IPS DF 6.9 (cell line): Measurements from ENCODE around the gene TAAR8.
"Not testable (repeated sequence)": the region's sequence is repeated elsewhere in the genome, so short reads cannot be mapped to it uniquely, and the experiment has no call there.

Experiments used
- DNase-seq: peaks from one replicate; pipeline ENCODE4 v3.0.0-alpha.2; 2013; ENCODE audit warnings: low read depth, low spot score
- H3K27ac ChIP-seq: one replicate; pipeline ENCODE4 v1.5.1; 2013; ENCODE audit warnings: low read length, control low read depth
- H3K27me3 ChIP-seq: 2 replicates; pipeline ENCODE4 v1.6.1; 2013; ENCODE audit warnings: mild to moderate bottlenecking, low read length; ENCODE audit not compliant: control insufficient read depth, insufficient read depth
- H3K36me3 ChIP-seq: 2 replicates; pipeline ENCODE4 v1.6.1; 2013; ENCODE audit warnings: low read length; ENCODE audit not compliant: control insufficient read depth, insufficient read depth
- H3K4me1 ChIP-seq: 2 replicates; pipeline ENCODE4 v1.6.1; 2013; ENCODE audit warnings: low read length; ENCODE audit not compliant: control insufficient read depth, insufficient read depth
- H3K4me3 ChIP-seq: 2 replicates; pipeline ENCODE4 v1.5.1; 2013; ENCODE audit warnings: mild to moderate bottlenecking, low read length
- H3K9me3 ChIP-seq: 2 replicates; pipeline ENCODE4 v1.6.1; 2013; ENCODE audit warnings: low read length, inconsistent platforms; ENCODE audit not compliant: control insufficient read depth, insufficient read depth
- WGBS: extraction: QIAGEN DNeasy Blood & Tissue Kit; methylation state at CpG from one replicate; pipeline ENCODE4 v1.1.7; 2013; ENCODE audit warnings: mixed read lengths, missing lambda C conversion rate; ENCODE audit not compliant: insufficient read length, insufficient coverage; 5-methylcytosine and 5-hydroxymethylcytosine counted together

Gene TAAR8

GRCh38 chr6:132537977-132538376 lies 14.5 kb upstream of the TAAR8 start, which contains the start of gene TAAR9:
Gene TAAR9, plus strand, starts transcription at chr6:132538277. Its CDS starts 13 bp downstream, at chr6:132538290.
- Histone ChIP-seq H3K9me3 (no peaks in the 10 kb centered on the region), H3K27me3 (no peaks in the 10 kb centered on the region), H3K4me3 (no peak within 1 kb of the TSS), H3K27ac (no peak within 1 kb of the TSS), H3K4me1 (no peaks in the 10 kb centered on the region), H3K36me3 (no peaks in the 10 kb centered on the region)
- WGBS = no CpG with 5 or more reads among the region's 4 CpGs
- DNase-seq = no peak

GRCh38 chr6:132544826-132545225 lies 7.6 kb upstream of the TAAR8 start:
- H3K4me1 ChIP-seq = no peaks in the 10 kb centered on the region
- DNase-seq = no peak
- no peaks in the 10 kb centered on the region for H3K36me3 ChIP-seq
- H3K27ac ChIP-seq = no peak overlapping the region
- H3K9me3 ChIP-seq = no peaks in the 10 kb centered on the region
- no peaks in the 10 kb centered on the region for H3K27me3 ChIP-seq
- no peak overlapping the region for H3K4me3 ChIP-seq

GRCh38 chr6:132548746-132549463 lies 3.6 kb upstream of the TAAR8 start:
- H3K27me3 ChIP-seq = no peaks in the 10 kb centered on the region
- no CpG with 5 or more reads among the region's 4 CpGs for WGBS

GRCh38 chr6:132551214-132551613 lies 1.3 kb upstream of the TAAR8 start:
- Histone ChIP-seq H3K27ac (no peak overlapping the region), H3K36me3 (no peaks in the 10 kb centered on the region), H3K27me3 (no peaks in the 10 kb centered on the region), H3K4me3 (no peak overlapping the region), H3K4me1 (peaks cover 5% of the 10 kb centered on the region), H3K9me3 (no peaks in the 10 kb centered on the region)
- no CpG with 5 or more reads among the region's 4 CpGs for WGBS
- no peak for DNase-seq

More at GRCh38 chr6:132548746-132549463, 3.6 kb upstream of the TAAR8 start:
- H3K27ac ChIP-seq = no peak overlapping the region
- peaks cover 5% of the 10 kb centered on the region for H3K4me1 ChIP-seq
- H3K36me3 ChIP-seq = no peaks in the 10 kb centered on the region
- H3K9me3 ChIP-seq = no peaks in the 10 kb centered on the region
- no peak for DNase-seq
- H3K4me3 ChIP-seq = no peak overlapping the region

- not testable (repeated sequence) for H3K4me3 ChIP-seq, H3K4me1 ChIP-seq, H3K27ac ChIP-seq, H3K9me3 ChIP-seq, H3K27me3 ChIP-seq, DNase-seq, H3K36me3 ChIP-seq
- WGBS = no CpG with 5 or more reads among the region's 3 CpGs
Observed at GRCh38 chr6:132560087-132560486, 7.6 kb downstream of the TAAR8 start.

GRCh38 chr6:132566404-132566803 lies 13.9 kb downstream of the TAAR8 start:
- no peak for DNase-seq
- Histone ChIP-seq H3K27me3 (no peaks in the 10 kb centered on the region), H3K9me3 (no peaks in the 10 kb centered on the region; the same call in 1 of the 2 replicates), H3K36me3 (no peaks in the 10 kb centered on the region), H3K4me3 (no peak overlapping the region), H3K4me1 (no peaks in the 10 kb centered on the region), H3K27ac (no peak overlapping the region)
- WGBS = no CpG with 5 or more reads among the region's 6 CpGs

- Histone ChIP-seq H3K4me3 (no peak overlapping the region), H3K36me3 (no peaks in the 10 kb centered on the region), H3K27me3 (no peaks in the 10 kb centered on the region), H3K9me3 (no peaks in the 10 kb centered on the region; the same call in 1 of the 2 replicates), H3K27ac (no peak overlapping the region), H3K4me1 (no peaks in the 10 kb centered on the region)
- WGBS = no CpG with 5 or more reads among the region's 1 CpG
- no peak for DNase-seq
Observed at GRCh38 chr6:132567566-132567965, 15.1 kb downstream of the TAAR8 start.

- no peak overlapping the region for H3K27ac ChIP-seq
- no peak overlapping the region for H3K4me3 ChIP-seq
- no peaks in the 10 kb centered on the region for H3K36me3 ChIP-seq
- no CpG with 5 or more reads among the region's 6 CpGs for WGBS
- H3K9me3 ChIP-seq = no peaks in the 10 kb centered on the region
- no peaks in the 10 kb centered on the region for H3K27me3 ChIP-seq
- no peaks in the 10 kb centered on the region for H3K4me1 ChIP-seq
- DNase-seq = no peak
Observed at GRCh38 chr6:132568611-132569010, 16.1 kb downstream of the TAAR8 start.

- DNase-seq = no peak
- WGBS = no CpG with 5 or more reads among the region's 4 CpGs
Observed at GRCh38 chr6:132569170-132569569, 16.7 kb downstream of the TAAR8 start.

GRCh38 chr6:132570221-132570777 lies 17.8 kb downstream of the TAAR8 start, which contains the start of gene TAAR6:
Gene TAAR6, plus strand, starts transcription at chr6:132570322. Its CDS starts 0 bp downstream, at chr6:132570322.
- WGBS = no CpG with 5 or more reads among the region's 15 CpGs
- no peaks in the 10 kb centered on the region for H3K27me3 ChIP-seq
- DNase-seq = no peak

More at GRCh38 chr6:132569170-132569569, 16.7 kb downstream of the TAAR8 start:
- H3K36me3 ChIP-seq = no peaks in the 10 kb centered on the region
- no peak overlapping the region for H3K27ac ChIP-seq
- H3K4me3 ChIP-seq = no peak overlapping the region
- no peaks in the 10 kb centered on the region for H3K9me3 ChIP-seq
- H3K4me1 ChIP-seq = no peaks in the 10 kb centered on the region
- H3K27me3 ChIP-seq = no peaks in the 10 kb centered on the region

GRCh38 chr6:132571774-132572173 lies 19.3 kb downstream of the TAAR8 start:
- H3K9me3 ChIP-seq = no peaks in the 10 kb centered on the region
- DNase-seq = no peak
- H3K4me1 ChIP-seq = no peaks in the 10 kb centered on the region
- no peak overlapping the region for H3K27ac ChIP-seq
- no peaks in the 10 kb centered on the region for H3K27me3 ChIP-seq
- no peaks in the 10 kb centered on the region for H3K36me3 ChIP-seq
- no peak overlapping the region for H3K4me3 ChIP-seq

More at GRCh38 chr6:132570221-132570777, 17.8 kb downstream of the TAAR8 start, which contains the start of gene TAAR6:
- Histone ChIP-seq H3K4me3 (no peak within 1 kb of the TSS), H3K9me3 (no peaks in the 10 kb centered on the region), H3K36me3 (no peaks in the 10 kb centered on the region), H3K27ac (no peak within 1 kb of the TSS), H3K4me1 (no peaks in the 10 kb centered on the region)
